PFSK-1 (cell line): ENCODE measurements around the gene APOD.

Experiments
- FOXP2 ChIP-seq: optimal IDR thresholded peaks from 2 replicates; pipeline ENCODE3; 2011; ENCODE audit warnings: borderline replicate concordance, control low read depth, inconsistent platforms; ENCODE audit not compliant: insufficient read depth; ENCODE audit errors: extremely low read length, extremely low read depth
- POLR2AphosphoS5 ChIP-seq: IDR thresholded peaks from 2 replicates; pipeline ENCODE4 v1.6.1; 2012; ENCODE audit warnings: low read depth, mild to moderate bottlenecking, control low read depth, low read length, moderate library complexity
- REST ChIP-seq, 2 experiments: IDR thresholded peaks; 2 replicates each; pipeline versions ENCODE4 v1.6.1 to v1.8.0; 2011 to 2012; ENCODE audit warnings: low read depth in 2 of 2, low read length in 2 of 2, control low read depth in 1 of 2, inconsistent platforms in 1 of 2, mild to moderate bottlenecking in 1 of 2, moderate library complexity in 1 of 2; ENCODE audit not compliant: insufficient read depth in 1 of 2
- SIN3A ChIP-seq: IDR thresholded peaks from 2 replicates; pipeline ENCODE4 v1.6.1; 2012; ENCODE audit warnings: mild to moderate bottlenecking, low read length, moderate library complexity, borderline replicate concordance; ENCODE audit not compliant: insufficient read depth
- TAF1 ChIP-seq: IDR thresholded peaks from 2 replicates; pipeline ENCODE4 v1.6.1; 2012; ENCODE audit warnings: low read length, control low read depth, borderline replicate concordance; ENCODE audit not compliant: insufficient read depth

The APOD gene

GRCh38 chr3:195582947-195583346, 793 bp downstream of the APOD start:
- TF ChIP-seq REST (IDR thresholded peaks at IDR 0.05; ENCODE audit: insufficient read depth in 1 of 2, low read depth in 2 of 2, low read length in 2 of 2), result no peak
- no peak for TF ChIP-seq POLR2AphosphoS5
- no peak for TF ChIP-seq SIN3A
- TF ChIP-seq TAF1, result no peak

GRCh38 chr3:195580744-195581443, 2.8 kb downstream of the APOD start:
- TF ChIP-seq SIN3A (no peak), REST (IDR thresholded peaks at IDR 0.05; ENCODE audit: insufficient read depth in 1 of 2, low read depth in 2 of 2, low read length in 2 of 2) (no peak), TAF1 (no peak), POLR2AphosphoS5 (no peak), FOXP2 (no peak)

- TF ChIP-seq POLR2AphosphoS5 (no peak), FOXP2 (no peak), REST (IDR thresholded peaks at IDR 0.05; ENCODE audit: insufficient read depth in 1 of 2, low read depth in 2 of 2, low read length in 2 of 2) (no peak), TAF1 (no peak), SIN3A (no peak)
These were observed 4.5 kb downstream of the APOD start for GRCh38 chr3:195579281-195579680.

- TF ChIP-seq REST (IDR thresholded peaks at IDR 0.05; ENCODE audit: insufficient read depth in 1 of 2, low read depth in 2 of 2, low read length in 2 of 2) (no peak), SIN3A (no peak)
These were observed 5.2 kb downstream of the APOD start for GRCh38 chr3:195578565-195578964.

GRCh38 chr3:195577645-195578177, 6.0 kb downstream of the APOD start:
- TF ChIP-seq SIN3A, result no peak
- no peak for TF ChIP-seq TAF1
- no peak for TF ChIP-seq FOXP2
- no peak for TF ChIP-seq REST (IDR thresholded peaks at IDR 0.05; ENCODE audit: insufficient read depth in 1 of 2, low read depth in 2 of 2, low read length in 2 of 2)
- no peak for TF ChIP-seq POLR2AphosphoS5
